ENCODE data around the gene GRK7.

- TF ChIP-seq CTCF (IDR thresholded peaks at IDR 0.05) (no peak), POLR2AphosphoS5 (IDR thresholded peaks at IDR 0.05) (no peak)
Observed at GRCh38 chr3:141788149-141788548, 24.9 kb downstream of the GRK7 start.
